OCI-LY3 (cell line): ENCODE data around the gene ATF7IP2.

Experiments used
- CTCF ChIP-seq: fragments of 200-600, 300-600 bp; sonication (generic); IDR thresholded peaks from 2 replicates; pipeline ENCODE4 v1.5.1; 2014; ENCODE audit warnings: antibody characterized with exemption, low read length, low read depth
- EZH2phosphoT487 ChIP-seq: fragments of 200-600 bp; shearing (Covaris generic); IDR thresholded peaks from 2 replicates; pipeline ENCODE4 v1.6.1; 2018; ENCODE audit warnings: antibody characterized with exemption, mixed run types, low read depth

- no peak for TF ChIP-seq EZH2phosphoT487
- TF ChIP-seq CTCF, result no peak
Observed at GRCh38 chr16:10405386-10405939, 19.6 kb downstream of the ATF7IP2 start.
